GM10266 (cell line): Measurements from ENCODE around the gene FARS2.
A peak's percentile ranks its signal among the peaks of the same experiment; 100 is the strongest.

Source experiments
- DNase-seq: peaks from one replicate; pipeline ENCODE4 v3.0.0; 2012; ENCODE audit errors: extremely low spot score
- TF ChIP-seq, protein P1 (sequence below): IDR thresholded peaks from 2 replicates; pipeline ENCODE4 v1.5.1; 2012; ENCODE audit warnings: mild to moderate bottlenecking, low read depth; ENCODE audit not compliant: control insufficient read depth, insufficient read depth; ENCODE audit errors: missing control alignments

The FARS2 gene

DNA sequence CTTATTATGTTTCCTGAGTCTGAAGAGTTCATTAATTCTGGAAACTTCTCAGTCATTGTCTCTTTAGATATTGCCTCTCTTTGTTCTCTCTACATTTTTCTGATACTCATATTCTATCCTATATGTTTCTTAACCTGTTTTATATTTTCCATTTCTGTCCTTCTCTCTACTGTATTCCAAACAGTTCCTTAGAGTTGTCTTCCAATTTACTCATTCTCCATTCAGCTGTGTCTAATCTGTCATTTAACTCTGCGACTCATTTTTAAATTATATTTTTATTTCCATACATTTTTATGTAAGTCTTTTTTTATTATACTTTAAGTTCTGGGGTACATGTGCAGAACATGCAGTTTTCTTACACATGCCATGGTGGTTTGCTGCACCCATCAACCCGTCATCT, 493.6 kb downstream of the FARS2 start:
- DNase-seq = no peak
- TF ChIP-seq, protein P1, sequence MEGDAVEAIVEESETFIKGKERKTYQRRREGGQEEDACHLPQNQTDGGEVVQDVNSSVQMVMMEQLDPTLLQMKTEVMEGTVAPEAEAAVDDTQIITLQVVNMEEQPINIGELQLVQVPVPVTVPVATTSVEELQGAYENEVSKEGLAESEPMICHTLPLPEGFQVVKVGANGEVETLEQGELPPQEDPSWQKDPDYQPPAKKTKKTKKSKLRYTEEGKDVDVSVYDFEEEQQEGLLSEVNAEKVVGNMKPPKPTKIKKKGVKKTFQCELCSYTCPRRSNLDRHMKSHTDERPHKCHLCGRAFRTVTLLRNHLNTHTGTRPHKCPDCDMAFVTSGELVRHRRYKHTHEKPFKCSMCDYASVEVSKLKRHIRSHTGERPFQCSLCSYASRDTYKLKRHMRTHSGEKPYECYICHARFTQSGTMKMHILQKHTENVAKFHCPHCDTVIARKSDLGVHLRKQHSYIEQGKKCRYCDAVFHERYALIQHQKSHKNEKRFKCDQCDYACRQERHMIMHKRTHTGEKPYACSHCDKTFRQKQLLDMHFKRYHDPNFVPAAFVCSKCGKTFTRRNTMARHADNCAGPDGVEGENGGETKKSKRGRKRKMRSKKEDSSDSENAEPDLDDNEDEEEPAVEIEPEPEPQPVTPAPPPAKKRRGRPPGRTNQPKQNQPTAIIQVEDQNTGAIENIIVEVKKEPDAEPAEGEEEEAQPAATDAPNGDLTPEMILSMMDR = no peak

- DNase-seq = no peak
Measured at GRCh38 chr6:5759571-5759970, 498.3 kb downstream of the FARS2 start.

GRCh38 chr6:5761370-5761769, 500.1 kb downstream of the FARS2 start:
- no peak for DNase-seq
- TF ChIP-seq, protein P1 = no peak

More at GRCh38 chr6:5759571-5759970, 498.3 kb downstream of the FARS2 start:
- TF ChIP-seq, protein P1 = no peak

DNA sequence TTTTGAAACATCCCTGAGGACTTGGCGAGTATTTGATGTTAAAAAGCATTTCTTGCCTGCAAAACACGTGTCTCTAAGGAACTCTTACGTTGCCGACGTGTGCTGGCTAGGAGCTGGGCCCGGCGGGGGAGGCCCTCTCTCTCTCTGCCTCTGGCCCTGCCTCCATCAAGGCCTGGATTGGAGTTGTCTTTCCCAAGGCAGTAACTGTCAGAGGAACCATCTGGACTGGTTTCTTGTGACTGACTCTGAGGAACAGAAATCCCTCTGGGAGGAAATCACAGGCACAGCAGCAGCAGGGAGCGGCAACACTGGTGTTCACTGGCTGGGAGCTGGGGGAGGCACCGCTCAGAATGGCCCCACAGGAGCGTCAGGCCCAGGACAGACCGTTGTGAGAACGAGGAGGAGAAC, 501.3 kb downstream of the FARS2 start:
- TF ChIP-seq, protein P1 = no peak
- no peak for DNase-seq

DNA sequence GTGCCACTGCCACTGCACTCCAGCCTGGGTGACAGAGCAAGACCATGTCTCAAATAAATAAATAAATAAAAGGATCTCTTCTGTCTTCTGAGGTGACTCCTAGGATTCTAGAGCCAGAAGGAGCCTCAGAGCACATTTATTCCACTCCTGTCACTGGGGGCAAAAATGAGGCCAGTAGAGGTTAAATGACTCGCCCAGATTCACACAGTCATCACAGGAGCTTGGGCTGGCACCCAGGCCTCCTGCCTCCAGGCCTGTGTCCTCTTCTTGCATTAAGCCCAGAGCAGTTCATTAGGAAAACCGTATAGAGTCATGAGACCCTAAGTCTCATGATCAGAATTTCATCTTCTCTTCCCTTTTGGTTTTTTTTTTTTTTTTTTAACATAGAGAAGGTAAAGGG, 502.1 kb downstream of the FARS2 start:
- DNase-seq = no peak
- TF ChIP-seq, protein P1 = no peak

DNA sequence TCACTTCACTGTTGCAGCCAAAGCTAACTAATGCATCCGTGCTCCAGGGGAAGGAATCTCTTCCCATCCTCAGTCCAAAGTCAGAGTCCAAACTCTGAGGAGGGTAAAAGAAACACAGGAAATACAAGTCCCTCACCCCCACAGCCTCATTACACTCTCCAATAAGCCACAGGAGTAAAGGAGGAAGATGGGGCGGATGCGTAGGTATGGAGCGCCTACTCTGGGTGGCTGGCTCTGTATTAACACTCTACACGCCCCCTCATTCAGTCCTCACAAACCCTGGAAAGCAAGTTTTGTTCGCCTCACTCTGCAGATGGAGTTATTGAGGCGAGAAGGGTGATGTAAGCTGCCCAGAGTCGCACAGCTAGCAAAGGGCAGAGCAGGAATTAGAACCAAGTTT, 502.6 kb downstream of the FARS2 start:
- TF ChIP-seq, protein P1 = no peak
- peak; percentile 37 for DNase-seq

DNA sequence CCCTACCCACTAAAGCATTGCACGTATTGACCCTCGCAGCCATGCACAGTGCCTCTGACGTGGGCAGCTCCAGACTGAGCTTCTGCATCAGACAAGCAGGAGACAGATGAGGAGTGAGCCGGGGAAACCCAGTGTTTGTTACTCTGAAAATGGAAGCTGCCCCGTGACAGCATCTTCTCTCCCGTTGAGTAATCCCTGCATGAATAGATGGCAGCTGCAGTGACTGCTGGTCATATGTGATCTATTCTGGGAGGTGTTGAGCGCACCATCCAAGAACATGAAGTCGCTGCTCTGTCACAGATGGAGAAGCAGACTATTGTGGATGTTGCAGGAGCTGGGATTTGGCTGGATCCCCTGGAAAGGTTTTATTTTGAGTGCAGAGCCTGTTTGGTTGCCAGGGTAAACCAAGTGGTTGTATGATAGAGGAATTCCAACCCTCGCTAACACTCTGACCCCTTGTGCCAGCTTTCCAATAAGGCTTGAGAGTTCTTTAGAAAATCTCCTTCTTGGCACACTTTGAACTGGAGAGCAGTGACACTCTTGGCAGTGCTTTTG, 503.2 kb downstream of the FARS2 start:
- TF ChIP-seq, protein P1 = no peak
- DNase-seq = peak; percentile 64
